KMS-11 (cell line): ENCODE data around the gene DDX49.
"Not testable (repeated sequence)": the region's sequence is repeated elsewhere in the genome, so short reads cannot be mapped to it uniquely, and the experiment has no call there.

ENCODE experiments used
- H2AFZ ChIP-seq: fragments of 200-600 bp; sonication (generic); 2 replicates; pipeline ENCODE4 v1.6.1; 2016; ENCODE audit warnings: antibody characterized with exemption, mixed run types, low read depth
- H3K27ac ChIP-seq: fragments of 200-600 bp; sonication (generic); 2 replicates; pipeline ENCODE4 v1.6.1; 2016; ENCODE audit warnings: mild to moderate bottlenecking, mixed run types
- H3K27me3 ChIP-seq: fragments of 200-600 bp; sonication (generic); 2 replicates; pipeline ENCODE4 v1.6.1; 2017; ENCODE audit warnings: mild to moderate bottlenecking, low read depth, mixed run types, moderate library complexity; ENCODE audit not compliant: insufficient read depth
- H3K36me3 ChIP-seq: fragments of 200-600 bp; sonication (generic); 2 replicates; pipeline ENCODE4 v1.6.1; 2017; ENCODE audit warnings: mild to moderate bottlenecking, mixed run types; ENCODE audit not compliant: insufficient read depth
- H3K4me1 ChIP-seq: fragments of 200-600 bp; sonication (generic); 2 replicates; pipeline ENCODE4 v1.6.1; 2016; ENCODE audit warnings: mild to moderate bottlenecking, low read depth, mixed run types; ENCODE audit not compliant: poor library complexity, severe bottlenecking
- H3K4me2 ChIP-seq: fragments of 200-600 bp; sonication (generic); 2 replicates; pipeline ENCODE4 v1.7.0; 2016; ENCODE audit warnings: mild to moderate bottlenecking, mixed run types
- H3K4me3 ChIP-seq: fragments of 200-600 bp; sonication (generic); IDR thresholded peaks from 2 replicates; pipeline ENCODE4 v1.6.1; 2017; ENCODE audit warnings: low read depth, low read length, mixed read lengths; ENCODE audit not compliant: insufficient read depth
- H3K79me2 ChIP-seq: fragments of 200-600 bp; sonication (generic); 2 replicates; pipeline ENCODE4 v1.6.1; 2016; ENCODE audit warnings: low read depth, mixed run types; ENCODE audit not compliant: insufficient read depth
- H3K9ac ChIP-seq: fragments of 200-600 bp; sonication (generic); 2 replicates; pipeline ENCODE4 v1.6.1; 2016; ENCODE audit warnings: mild to moderate bottlenecking, mixed run types
- H4K20me1 ChIP-seq: fragments of 200-600 bp; sonication (generic); 2 replicates; pipeline ENCODE4 v1.6.1; 2016; ENCODE audit warnings: mild to moderate bottlenecking, mixed run types; ENCODE audit not compliant: insufficient read depth
- TF ChIP-seq, protein P1 (sequence below): fragments of 200-600 bp; sonication (generic); conservative IDR thresholded peaks from 2 replicates; pipeline ENCODE4 v1.6.1; 2017; ENCODE audit warnings: low read depth, mild to moderate bottlenecking, antibody characterized with exemption, low read length, moderate library complexity, mixed read lengths

DDX49 gene

DNA sequence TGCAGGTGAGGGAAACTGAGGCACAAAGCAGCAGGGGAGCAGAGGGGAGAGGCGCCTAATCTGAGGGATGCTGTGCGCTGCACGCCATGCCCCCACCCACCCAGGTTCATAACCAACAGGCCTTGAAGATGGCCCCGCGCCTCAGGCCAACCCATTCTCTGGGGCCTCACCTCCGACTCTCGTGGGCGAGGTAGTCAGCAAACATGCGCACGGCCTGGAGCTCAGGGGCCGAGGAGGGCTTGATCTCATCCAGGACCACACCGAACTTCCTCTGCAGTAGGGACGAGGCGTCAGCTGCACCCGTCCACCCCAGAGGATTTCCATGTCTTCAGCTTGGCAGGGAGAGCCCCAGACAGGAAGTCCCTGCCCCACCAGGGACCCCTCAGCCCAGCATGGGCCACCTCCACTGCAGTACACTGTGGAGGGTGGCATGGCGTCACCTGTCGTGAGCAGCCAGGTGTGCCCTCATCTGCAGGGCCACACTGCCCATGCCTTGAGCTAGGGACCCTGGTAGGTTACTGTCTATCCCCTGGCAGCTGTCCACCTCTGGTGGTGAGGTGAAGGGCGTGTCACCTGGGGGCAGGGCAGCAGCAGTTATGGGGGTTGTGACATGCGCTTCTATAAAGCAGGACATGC is 8.6 kb upstream of the DDX49 start:
- no peak overlapping the region for H3K27ac ChIP-seq
- no peaks in the 10 kb centered on the region for H3K36me3 ChIP-seq
- H3K9ac ChIP-seq = no peak overlapping the region
- no peak overlapping the region for H3K4me2 ChIP-seq
- H3K27me3 ChIP-seq = no peaks in the 10 kb centered on the region
- no peak overlapping the region for H2AFZ ChIP-seq
- H3K79me2 ChIP-seq = peaks cover 25% of the 10 kb centered on the region
- H4K20me1 ChIP-seq = no peaks in the 10 kb centered on the region
- TF ChIP-seq, protein P1, sequence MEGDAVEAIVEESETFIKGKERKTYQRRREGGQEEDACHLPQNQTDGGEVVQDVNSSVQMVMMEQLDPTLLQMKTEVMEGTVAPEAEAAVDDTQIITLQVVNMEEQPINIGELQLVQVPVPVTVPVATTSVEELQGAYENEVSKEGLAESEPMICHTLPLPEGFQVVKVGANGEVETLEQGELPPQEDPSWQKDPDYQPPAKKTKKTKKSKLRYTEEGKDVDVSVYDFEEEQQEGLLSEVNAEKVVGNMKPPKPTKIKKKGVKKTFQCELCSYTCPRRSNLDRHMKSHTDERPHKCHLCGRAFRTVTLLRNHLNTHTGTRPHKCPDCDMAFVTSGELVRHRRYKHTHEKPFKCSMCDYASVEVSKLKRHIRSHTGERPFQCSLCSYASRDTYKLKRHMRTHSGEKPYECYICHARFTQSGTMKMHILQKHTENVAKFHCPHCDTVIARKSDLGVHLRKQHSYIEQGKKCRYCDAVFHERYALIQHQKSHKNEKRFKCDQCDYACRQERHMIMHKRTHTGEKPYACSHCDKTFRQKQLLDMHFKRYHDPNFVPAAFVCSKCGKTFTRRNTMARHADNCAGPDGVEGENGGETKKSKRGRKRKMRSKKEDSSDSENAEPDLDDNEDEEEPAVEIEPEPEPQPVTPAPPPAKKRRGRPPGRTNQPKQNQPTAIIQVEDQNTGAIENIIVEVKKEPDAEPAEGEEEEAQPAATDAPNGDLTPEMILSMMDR = no peak
- no peak overlapping the region for H3K4me3 ChIP-seq
- H3K4me1 ChIP-seq = peaks cover 20% of the 10 kb centered on the region

DNA sequence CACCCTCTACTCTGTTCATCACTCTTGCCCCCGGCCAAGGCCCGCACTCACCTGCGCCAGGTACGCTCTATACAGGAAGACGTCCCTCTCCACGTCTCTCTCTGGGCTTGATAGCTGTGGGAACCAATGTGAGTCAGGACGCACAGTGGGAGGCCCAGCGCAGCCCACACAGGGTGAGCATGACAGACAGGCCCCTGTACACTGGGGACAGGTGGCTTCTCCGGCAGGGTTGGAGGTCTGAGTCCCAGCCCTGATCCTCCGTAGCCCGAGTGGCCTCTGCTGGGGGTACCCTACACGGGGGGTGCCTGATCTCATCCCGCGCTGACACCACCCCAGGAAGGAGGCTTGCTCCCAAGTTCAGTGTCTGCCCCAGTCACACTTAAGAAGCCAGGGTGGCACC is 6.6 kb upstream of the DDX49 start:
- Histone ChIP-seq H2AFZ (no peak overlapping the region), H3K4me3 (no peak overlapping the region), H3K79me2 (peaks cover 45% of the 10 kb centered on the region), H3K4me1 (peaks cover 29% of the 10 kb centered on the region), H4K20me1 (no peaks in the 10 kb centered on the region), H3K27me3 (no peaks in the 10 kb centered on the region), H3K4me2 (no peak overlapping the region), H3K9ac (no peak overlapping the region), H3K27ac (no peak overlapping the region), H3K36me3 (no peaks in the 10 kb centered on the region)
- TF ChIP-seq, protein P1 = no peak

DNA sequence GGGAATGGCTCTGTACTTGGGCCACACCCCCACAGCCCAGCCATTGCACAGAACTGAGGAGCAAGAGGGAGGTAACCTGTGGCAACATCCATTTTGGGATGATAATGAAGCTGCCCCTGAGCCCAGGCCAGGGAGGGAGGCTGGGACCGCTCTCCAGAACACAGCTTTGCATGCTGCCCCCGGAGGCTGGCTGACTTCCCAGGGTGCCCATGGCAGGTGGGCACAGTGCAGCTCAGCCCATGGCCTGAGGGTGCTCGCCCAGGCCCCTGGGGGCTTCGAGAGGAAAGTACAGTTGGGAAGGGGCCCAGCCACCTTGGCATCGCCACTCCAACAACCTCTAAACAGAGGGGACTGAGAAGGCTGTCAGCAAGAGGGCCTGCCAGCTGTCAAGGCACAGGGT is 6.0 kb upstream of the DDX49 start:
- Histone ChIP-seq H3K36me3 (no peaks in the 10 kb centered on the region), H3K4me3 (no peak overlapping the region), H3K9ac (no peak overlapping the region), H4K20me1 (no peaks in the 10 kb centered on the region), H2AFZ (no peak overlapping the region), H3K27me3 (no peaks in the 10 kb centered on the region), H3K27ac (no peak overlapping the region), H3K4me1 (peaks cover 30% of the 10 kb centered on the region), H3K79me2 (peaks cover 50% of the 10 kb centered on the region), H3K4me2 (no peak overlapping the region)
- TF ChIP-seq, protein P1 = no peak

DNA sequence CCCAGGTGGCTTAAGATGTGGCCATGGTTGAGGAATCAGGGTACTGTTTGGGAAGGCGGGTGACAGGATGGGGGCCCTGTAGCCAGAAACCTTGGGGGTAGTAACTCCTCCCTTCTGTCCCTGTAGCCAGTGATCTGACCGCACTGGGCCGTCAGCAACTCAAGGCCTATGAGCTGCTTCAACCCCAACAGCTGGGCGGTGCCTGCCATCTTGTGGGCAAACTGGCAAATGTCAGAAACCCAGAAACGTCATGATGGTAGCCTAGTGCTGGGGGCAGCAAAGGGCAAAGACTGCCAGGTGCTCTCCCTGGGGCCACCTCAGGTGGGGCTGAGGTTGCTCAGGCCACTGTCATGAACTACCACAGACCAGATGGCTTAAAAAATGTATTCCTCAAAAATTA is 3.9 kb upstream of the DDX49 start:
- Histone ChIP-seq H3K27ac (no peak overlapping the region; the same call in 1 of the 2 replicates), H3K27me3 (no peaks in the 10 kb centered on the region), H3K4me2 (peak overlapping the region; percentile 5; the same call in 1 of the 2 replicates), H4K20me1 (no peaks in the 10 kb centered on the region), H2AFZ (no peak overlapping the region), H3K79me2 (peaks cover 68% of the 10 kb centered on the region), H3K9ac (no peak overlapping the region), H3K36me3 (no peaks in the 10 kb centered on the region), H3K4me3 (no peak overlapping the region), H3K4me1 (peaks cover 30% of the 10 kb centered on the region)
- TF ChIP-seq, protein P1 = peak; percentile 65

DNA sequence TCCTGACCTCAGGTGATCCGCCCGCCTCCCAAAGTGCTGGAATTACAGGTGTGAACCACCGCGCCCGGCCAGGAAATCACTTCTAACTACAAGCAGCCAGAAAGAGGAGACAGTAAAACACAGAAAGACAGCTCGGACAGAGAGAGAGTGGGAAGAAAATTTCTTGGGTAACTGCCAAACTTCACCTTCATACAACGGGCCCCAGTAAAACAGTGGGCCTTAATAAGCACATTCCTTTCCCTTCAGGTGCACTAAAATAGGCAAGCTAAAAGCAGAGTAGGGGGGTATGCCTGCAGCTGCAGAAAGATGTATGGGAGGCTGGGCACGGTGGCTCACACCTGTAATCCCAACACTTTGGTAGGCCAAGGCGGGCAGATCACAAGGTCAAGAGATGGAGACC is 1.9 kb upstream of the DDX49 start:
- not testable (repeated sequence) for H3K4me3 ChIP-seq, H2AFZ ChIP-seq, H3K27me3 ChIP-seq, H3K36me3 ChIP-seq, H3K9ac ChIP-seq, H3K27ac ChIP-seq, H4K20me1 ChIP-seq
- Histone ChIP-seq H3K79me2 (peaks cover 79% of the 10 kb centered on the region), H3K4me1 (peaks cover 30% of the 10 kb centered on the region), H3K4me2 (peak overlapping the region; percentile 79)
